Measurements from ENCODE around the gene SLC35D1. TPM values are rescaled to one million over a fixed set of nuclear protein-coding genes. Genes with fewer than 3 reads are reported as not detected.

Gene SLC35D1
- total and polyA plus RNA-seq, 10 of the 15 experiments (the other 5 are each of a cell fraction or from before 2014, with no cell fraction given): 2.9 to 12.4 (median 8.6) TPM

DNA sequence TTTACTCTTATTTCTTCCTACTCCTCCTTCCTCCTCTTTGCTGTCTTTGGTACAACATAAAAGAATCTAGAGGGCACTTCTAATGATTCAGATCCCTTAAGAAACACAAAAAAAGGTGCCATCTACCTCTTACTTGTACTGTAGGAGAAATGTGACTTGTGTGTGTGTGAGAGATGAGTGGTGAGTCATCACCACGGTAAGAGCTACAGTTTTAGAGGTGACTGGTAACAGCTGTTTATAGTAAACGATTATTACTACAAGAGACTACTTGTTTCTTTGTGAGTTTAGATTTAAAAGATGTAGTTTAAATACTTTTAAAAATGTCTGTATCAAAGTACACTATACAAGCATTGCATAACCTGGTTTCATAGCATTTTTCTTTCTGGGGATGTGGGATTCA lies 40.4 kb downstream of the SLC35D1 start:
- TF ChIP-seq, protein P1, sequence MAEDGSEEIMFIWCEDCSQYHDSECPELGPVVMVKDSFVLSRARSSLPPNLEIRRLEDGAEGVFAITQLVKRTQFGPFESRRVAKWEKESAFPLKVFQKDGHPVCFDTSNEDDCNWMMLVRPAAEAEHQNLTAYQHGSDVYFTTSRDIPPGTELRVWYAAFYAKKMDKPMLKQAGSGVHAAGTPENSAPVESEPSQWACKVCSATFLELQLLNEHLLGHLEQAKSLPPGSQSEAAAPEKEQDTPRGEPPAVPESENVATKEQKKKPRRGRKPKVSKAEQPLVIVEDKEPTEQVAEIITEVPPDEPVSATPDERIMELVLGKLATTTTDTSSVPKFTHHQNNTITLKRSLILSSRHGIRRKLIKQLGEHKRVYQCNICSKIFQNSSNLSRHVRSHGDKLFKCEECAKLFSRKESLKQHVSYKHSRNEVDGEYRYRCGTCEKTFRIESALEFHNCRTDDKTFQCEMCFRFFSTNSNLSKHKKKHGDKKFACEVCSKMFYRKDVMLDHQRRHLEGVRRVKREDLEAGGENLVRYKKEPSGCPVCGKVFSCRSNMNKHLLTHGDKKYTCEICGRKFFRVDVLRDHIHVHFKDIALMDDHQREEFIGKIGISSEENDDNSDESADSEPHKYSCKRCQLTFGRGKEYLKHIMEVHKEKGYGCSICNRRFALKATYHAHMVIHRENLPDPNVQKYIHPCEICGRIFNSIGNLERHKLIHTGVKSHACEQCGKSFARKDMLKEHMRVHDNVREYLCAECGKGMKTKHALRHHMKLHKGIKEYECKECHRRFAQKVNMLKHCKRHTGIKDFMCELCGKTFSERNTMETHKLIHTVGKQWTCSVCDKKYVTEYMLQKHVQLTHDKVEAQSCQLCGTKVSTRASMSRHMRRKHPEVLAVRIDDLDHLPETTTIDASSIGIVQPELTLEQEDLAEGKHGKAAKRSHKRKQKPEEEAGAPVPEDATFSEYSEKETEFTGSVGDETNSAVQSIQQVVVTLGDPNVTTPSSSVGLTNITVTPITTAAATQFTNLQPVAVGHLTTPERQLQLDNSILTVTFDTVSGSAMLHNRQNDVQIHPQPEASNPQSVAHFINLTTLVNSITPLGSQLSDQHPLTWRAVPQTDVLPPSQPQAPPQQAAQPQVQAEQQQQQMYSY (CRISPR knock-in tag; IDR thresholded peaks at IDR 0.05): no peak
- TF ChIP-seq IRF4 (IDR thresholded peaks at IDR 0.05; ENCODE audit: low read depth, low read length): no peak
- TF ChIP-seq IKZF1 (conservative IDR thresholded peaks at IDR 0.05): no peak
- no peak for TF ChIP-seq SMC3 (IDR thresholded peaks at IDR 0.05; ENCODE audit: borderline replicate concordance, low read length)
- TF ChIP-seq KDM1A (IDR thresholded peaks at IDR 0.05; ENCODE audit: borderline replicate concordance): no peak
- no peak for TF ChIP-seq PAX5 (IDR thresholded peaks at IDR 0.05; ENCODE audit: borderline replicate concordance, low read depth, low read length)
- TF ChIP-seq SMAD1 (IDR thresholded peaks at IDR 0.05; ENCODE audit: low read depth, partially characterized antibody): no peak
- no peak for TF ChIP-seq CBX5 (IDR thresholded peaks at IDR 0.05; ENCODE audit: low read depth)
- no peak for TF ChIP-seq SUZ12 (IDR thresholded peaks at IDR 0.05; ENCODE audit: unreplicated experiment)
- TF ChIP-seq NFYA (IDR thresholded peaks at IDR 0.05; ENCODE audit: borderline replicate concordance, low read depth, low read length): no peak
- TF ChIP-seq, protein P2, sequence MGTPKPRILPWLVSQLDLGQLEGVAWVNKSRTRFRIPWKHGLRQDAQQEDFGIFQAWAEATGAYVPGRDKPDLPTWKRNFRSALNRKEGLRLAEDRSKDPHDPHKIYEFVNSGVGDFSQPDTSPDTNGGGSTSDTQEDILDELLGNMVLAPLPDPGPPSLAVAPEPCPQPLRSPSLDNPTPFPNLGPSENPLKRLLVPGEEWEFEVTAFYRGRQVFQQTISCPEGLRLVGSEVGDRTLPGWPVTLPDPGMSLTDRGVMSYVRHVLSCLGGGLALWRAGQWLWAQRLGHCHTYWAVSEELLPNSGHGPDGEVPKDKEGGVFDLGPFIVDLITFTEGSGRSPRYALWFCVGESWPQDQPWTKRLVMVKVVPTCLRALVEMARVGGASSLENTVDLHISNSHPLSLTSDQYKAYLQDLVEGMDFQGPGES (IDR thresholded peaks at IDR 0.05): no peak
- TF ChIP-seq, protein P3, sequence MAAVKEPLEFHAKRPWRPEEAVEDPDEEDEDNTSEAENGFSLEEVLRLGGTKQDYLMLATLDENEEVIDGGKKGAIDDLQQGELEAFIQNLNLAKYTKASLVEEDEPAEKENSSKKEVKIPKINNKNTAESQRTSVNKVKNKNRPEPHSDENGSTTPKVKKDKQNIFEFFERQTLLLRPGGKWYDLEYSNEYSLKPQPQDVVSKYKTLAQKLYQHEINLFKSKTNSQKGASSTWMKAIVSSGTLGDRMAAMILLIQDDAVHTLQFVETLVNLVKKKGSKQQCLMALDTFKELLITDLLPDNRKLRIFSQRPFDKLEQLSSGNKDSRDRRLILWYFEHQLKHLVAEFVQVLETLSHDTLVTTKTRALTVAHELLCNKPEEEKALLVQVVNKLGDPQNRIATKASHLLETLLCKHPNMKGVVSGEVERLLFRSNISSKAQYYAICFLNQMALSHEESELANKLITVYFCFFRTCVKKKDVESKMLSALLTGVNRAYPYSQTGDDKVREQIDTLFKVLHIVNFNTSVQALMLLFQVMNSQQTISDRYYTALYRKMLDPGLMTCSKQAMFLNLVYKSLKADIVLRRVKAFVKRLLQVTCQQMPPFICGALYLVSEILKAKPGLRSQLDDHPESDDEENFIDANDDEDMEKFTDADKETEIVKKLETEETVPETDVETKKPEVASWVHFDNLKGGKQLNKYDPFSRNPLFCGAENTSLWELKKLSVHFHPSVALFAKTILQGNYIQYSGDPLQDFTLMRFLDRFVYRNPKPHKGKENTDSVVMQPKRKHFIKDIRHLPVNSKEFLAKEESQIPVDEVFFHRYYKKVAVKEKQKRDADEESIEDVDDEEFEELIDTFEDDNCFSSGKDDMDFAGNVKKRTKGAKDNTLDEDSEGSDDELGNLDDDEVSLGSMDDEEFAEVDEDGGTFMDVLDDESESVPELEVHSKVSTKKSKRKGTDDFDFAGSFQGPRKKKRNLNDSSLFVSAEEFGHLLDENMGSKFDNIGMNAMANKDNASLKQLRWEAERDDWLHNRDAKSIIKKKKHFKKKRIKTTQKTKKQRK (IDR thresholded peaks at IDR 0.05; ENCODE audit: low read depth, low read length): no peak
- no peak for TF ChIP-seq ETV6 (conservative IDR thresholded peaks at IDR 0.05 in 1 of 2, IDR thresholded peaks at IDR 0.05 in 1 of 2; ENCODE audit: borderline replicate concordance in 1 of 2, low read depth in 1 of 2)
- BruUV-seq (replicated peaks): no TSS peak
- Histone ChIP-seq H3K4me3 (no peak overlapping the region), H3K27ac (ENCODE audit: control insufficient read depth, insufficient read depth) (no peak overlapping the region), H2AFZ (ENCODE audit: control insufficient read depth, low read depth, low read length) (no peak overlapping the region), H4K20me1 (ENCODE audit: control insufficient read depth, insufficient read depth) (no peaks in the 10 kb centered on the region), H3K9me3 (replicated peaks; ENCODE audit: control insufficient read depth, insufficient read depth, low read length) (no peaks in the 10 kb centered on the region), H3K36me3 (ENCODE audit: control insufficient read depth in 2 of 2, insufficient read depth in 2 of 2, low read length in 1 of 2) (peaks cover under 1 to 4% of the 10 kb centered on the region in 2 experiments; a peak in 1 of 4 replicates), H3K79me2 (ENCODE audit: control insufficient read depth, insufficient read depth, low read length) (no peaks in the 10 kb centered on the region), H3K9ac (ENCODE audit: control insufficient read depth, insufficient read depth, low read length) (no peak overlapping the region), H3K4me1 (ENCODE audit: control insufficient read depth, insufficient read depth, low read length) (no peaks in the 10 kb centered on the region), H3K27me3 (replicated peaks in 1 of 2; ENCODE audit: control insufficient read depth in 2 of 2, insufficient read depth in 2 of 2, low read length in 1 of 2) (no peaks in the 10 kb centered on the region), H3K4me2 (ENCODE audit: control insufficient read depth, insufficient read depth) (no peak overlapping the region)
- RAD21 ChIA-PET (ENCODE audit: unreplicated experiment): interaction anchor here (1.0 kb wide), 3 partner anchors 18 to 23 kb away, joined by 3 to 4 read pairs (median 3); no protein-coding TSS in a partner anchor
- no peak for DNase-seq (ENCODE audit: low read depth, low spot score)
- in situ Hi-C loops (cut with MboI) (no loop called here), intact Hi-C loops (cut with micrococcal nuclease; ENCODE audit: unreplicated experiment) (no loop called here)
- CTCF ChIA-PET: interaction anchor here (1.3 kb wide), 1 partner anchor 135 kb away, joined by 3 read pairs; no protein-coding TSS in a partner anchor
- 20% methylated on average over 2 of the region's 2 CpGs for WGBS (ENCODE audit: insufficient coverage, insufficient replicate concordance, low lambda C conversion rate, missing lambda C conversion rate)
- POLR2A ChIA-PET: interaction anchor here (0.6 kb wide), 1 partner anchor 372 kb away, joined by 5 read pairs; no protein-coding TSS in a partner anchor
- peak; percentile 71 for ATAC-seq
- SMC1A ChIA-PET (ENCODE audit: uncharacterized antibody, unreplicated experiment): interaction anchor here (0.7 to 2.1 kb wide), 7 partner anchors 11 to 198 kb away, joined by 3 to 9 read pairs (median 4); partner anchors contain the start of genes DNAI4 and MIER1
- no peak for FAIRE-seq
